IMR-90 (cell line): Measurements from ENCODE around the gene ELFN2. TPM values are rescaled to one million over a fixed set of nuclear protein-coding genes. Genes with fewer than 3 reads are reported as not detected.

Experiments used
- ATAC-seq: fragments of 200-7000 bp; cut with Tn5 transposase; 2 replicates; pipeline ENCODE4 v1.9.1; 2020; ENCODE audit warnings: low read depth, mild to moderate bottlenecking, moderate library complexity
- BruUV-seq: library from RNA; stranded (reverse); fragments of 400-500 nt; replicated peaks from 2 replicates; lab custom pipeline; 2021; lab: Mats Ljungman, UMichigan
- CTCF ChIA-PET: fragments of 300-600 bp; formaldehyde crosslinking; extraction: SDS; loops from one replicate; lab custom pipeline; 2021; ENCODE audit warnings: antibody characterized with exemption; lab: Yijun Ruan, JAX
- POLR2A ChIA-PET: fragments of 300-600 bp; sonication (Branson Sonifier 250); formaldehyde crosslinking; loops from one replicate; lab custom pipeline; 2022; ENCODE audit warnings: antibody characterized with exemption; ENCODE audit not compliant: unreplicated experiment; lab: Charles Lee
- DNase-seq: peaks from one replicate; pipeline ENCODE4 v3.0.0; 2013
- H2AFZ ChIP-seq: replicated peaks from 2 replicates; pipeline ENCODE3; 2013; ENCODE audit warnings: low read length, mild to moderate bottlenecking; ENCODE audit not compliant: poor library complexity
- H2AK5ac ChIP-seq: 2 replicates; pipeline ENCODE4 v1.6.1; 2013; ENCODE audit warnings: low read depth, low read length, inconsistent platforms
- H2AK9ac ChIP-seq: replicated peaks from 2 replicates; pipeline ENCODE3; 2013; ENCODE audit warnings: mild to moderate bottlenecking, low read depth, low read length, moderate library complexity; ENCODE audit not compliant: poor library complexity
- H2BK120ac ChIP-seq: 2 replicates; pipeline ENCODE4 v1.6.1; 2013; ENCODE audit warnings: low read depth, low read length, inconsistent platforms
- H2BK15ac ChIP-seq: 3 replicates; pipeline ENCODE4 v1.6.1; 2013; ENCODE audit warnings: low read depth, low read length, inconsistent platforms
- H2BK20ac ChIP-seq: 2 replicates; pipeline ENCODE4 v1.6.1; 2013; ENCODE audit warnings: low read depth, mild to moderate bottlenecking, inconsistent platforms, low read length, moderate library complexity
- H2BK5ac ChIP-seq: 2 replicates; pipeline ENCODE4 v1.6.1; 2013; ENCODE audit warnings: mild to moderate bottlenecking, low read depth, low read length, inconsistent platforms; ENCODE audit not compliant: poor library complexity, severe bottlenecking
- H3K14ac ChIP-seq: replicated peaks from 2 replicates; pipeline ENCODE4 v1.6.1; 2013; ENCODE audit warnings: low read depth, low read length, inconsistent platforms
- H3K18ac ChIP-seq: 2 replicates; pipeline ENCODE4 v1.6.1; 2013; ENCODE audit warnings: low read depth, low read length, control low read depth
- H3K23ac ChIP-seq: 2 replicates; pipeline ENCODE4 v1.6.1; 2013; ENCODE audit warnings: low read depth, low read length, inconsistent platforms
- H3K27ac ChIP-seq: 2 replicates; pipeline ENCODE4 v1.5.1; 2013; ENCODE audit warnings: mild to moderate bottlenecking, control low read depth, low read length; ENCODE audit not compliant: insufficient read depth
- H3K27me3 ChIP-seq: 2 replicates; pipeline ENCODE4 v1.6.1; 2013; ENCODE audit warnings: low read length; ENCODE audit not compliant: control insufficient read depth, insufficient read depth
- H3K36me3 ChIP-seq: 2 replicates; pipeline ENCODE4 v1.6.1; 2013; ENCODE audit warnings: low read length, mixed read lengths; ENCODE audit not compliant: control insufficient read depth, insufficient read depth
- H3K4ac ChIP-seq: 2 replicates; pipeline ENCODE4 v1.6.1; 2013; ENCODE audit warnings: low read depth, low read length, inconsistent platforms
- H3K4me1 ChIP-seq: 2 replicates; pipeline ENCODE4 v1.6.1; 2013; ENCODE audit warnings: low read length, mixed read lengths; ENCODE audit not compliant: control insufficient read depth, insufficient read depth
- H3K4me2 ChIP-seq: 2 replicates; pipeline ENCODE4 v1.6.1; 2013; ENCODE audit warnings: low read depth, mild to moderate bottlenecking, control low read depth, low read length, moderate library complexity
- H3K4me3 ChIP-seq: 2 replicates; pipeline ENCODE4 v1.5.1; 2013; ENCODE audit warnings: low read depth, mild to moderate bottlenecking, control low read depth, low read length, moderate library complexity; ENCODE audit not compliant: insufficient read depth
- H3K56ac ChIP-seq: 2 replicates; pipeline ENCODE4 v1.6.1; 2013; ENCODE audit warnings: low read length, inconsistent platforms; ENCODE audit not compliant: insufficient read depth; ENCODE audit errors: extremely low read depth
- H3K79me1 ChIP-seq, 2 experiments: 2 replicates each; pipeline ENCODE4 v1.6.1; 2013; ENCODE audit warnings: low read length in 2 of 2, inconsistent platforms in 1 of 2, low read depth in 1 of 2
- H3K9ac ChIP-seq: 2 replicates; pipeline ENCODE4 v1.6.1; 2013; ENCODE audit warnings: low read depth, low read length, control low read depth
- H3K9me1 ChIP-seq: 2 replicates; pipeline ENCODE4 v1.6.1; 2013; ENCODE audit warnings: low read length, inconsistent platforms; ENCODE audit not compliant: insufficient read depth
- H3K9me3 ChIP-seq: 2 replicates; pipeline ENCODE4 v1.6.1; 2013; ENCODE audit warnings: low read length; ENCODE audit not compliant: control insufficient read depth, insufficient read depth
- H4K20me1 ChIP-seq: 2 replicates; pipeline ENCODE4 v1.6.1; 2013; ENCODE audit warnings: low read length, inconsistent platforms; ENCODE audit not compliant: insufficient read depth
- H4K5ac ChIP-seq: 2 replicates; pipeline ENCODE4 v1.6.1; 2013; ENCODE audit warnings: mild to moderate bottlenecking, low read depth, low read length, control low read depth
- H4K8ac ChIP-seq, 2 experiments: 2 replicates each; pipeline ENCODE4 v1.6.1; 2013; ENCODE audit warnings: low read depth in 2 of 2, low read length in 2 of 2, control low read depth in 1 of 2, inconsistent platforms in 1 of 2
- H4K91ac ChIP-seq: 2 replicates; pipeline ENCODE4 v1.6.1; 2013; ENCODE audit warnings: low read depth, low read length, inconsistent platforms; ENCODE audit not compliant: insufficient read depth
- BHLHE40 ChIP-seq: fragments of 150-350 bp; IDR thresholded peaks from 2 replicates; pipeline ENCODE4 v1.6.1; 2016; ENCODE audit warnings: mild to moderate bottlenecking, low read depth, low read length
- ELK1 ChIP-seq: fragments of 150-350 bp; IDR thresholded peaks from 2 replicates; pipeline ENCODE4 v1.6.1; 2016; ENCODE audit warnings: low read depth, mild to moderate bottlenecking, low read length, moderate library complexity, borderline replicate concordance
- MAZ ChIP-seq: IDR thresholded peaks from 2 replicates; pipeline ENCODE4 v1.6.1; 2012; ENCODE audit warnings: low read depth, mild to moderate bottlenecking, low read length, improper control_type of control experiment, moderate library complexity, borderline replicate concordance
- NFE2L2 ChIP-seq: fragments of 150-350 bp; IDR thresholded peaks from 2 replicates; pipeline ENCODE4 v1.6.1; 2016; ENCODE audit warnings: low read depth, mild to moderate bottlenecking, low read length
- RAD21 ChIP-seq: IDR thresholded peaks from 2 replicates; pipeline ENCODE4 v1.6.1; 2012; ENCODE audit warnings: low read length, improper control_type of control experiment
- RCOR1 ChIP-seq: IDR thresholded peaks from 2 replicates; pipeline ENCODE4 v1.6.1; 2012; ENCODE audit warnings: mild to moderate bottlenecking, low read length, improper control_type of control experiment; ENCODE audit not compliant: insufficient replicate concordance
- RFX5 ChIP-seq: IDR thresholded peaks from 2 replicates; pipeline ENCODE4 v1.8.0; 2012; ENCODE audit warnings: low read depth, mild to moderate bottlenecking, low read length, moderate library complexity
- WGBS, 2 experiments: methylation state at CpG; one replicate each; pipeline versions ENCODE4 v1.1.5 to v1.1.7; 2013; ENCODE audit warnings: missing lambda C conversion rate in 2 of 2; ENCODE audit not compliant: insufficient read length in 1 of 2; ENCODE audit errors: extremely low coverage in 2 of 2; 5-methylcytosine and 5-hydroxymethylcytosine counted together
- dilution Hi-C: fragments of 300-500 bp; cut with HindIII; formaldehyde crosslinking; loops from one replicate; pipeline ENCODE4 v1.14.3; 2018; ENCODE audit warnings: low sequenced_read_pairs; ENCODE audit not compliant: unreplicated experiment
- in situ Hi-C: fragments of 300-500 bp; cut with MboI; formaldehyde crosslinking; loops from 3 replicates; pipeline ENCODE4 v1.14.3; 2019; ENCODE audit warnings: low sequenced_read_pairs, inconsistent platforms, mixed read lengths
- intact Hi-C: fragments of 100-400 bp; cut with micrococcal nuclease; formaldehyde crosslinking; loops from 2 replicates; pipeline ENCODE4 v1.10.0; 2022
- polyA plus RNA-seq, 3 experiments: library from polyadenylated mRNA; depleted of rRNA; stranded (reverse); fragments of >200 nt; gene quantifications; 2 replicates each; pipeline ENCODE4 v1.2.3, GENCODE V29; 2012; ENCODE audit warnings: low replicate concordance in 1 of 3
- total RNA-seq: library from RNA; depleted of rRNA; stranded (reverse); fragments of >200 nt; gene quantifications from 2 replicates; pipeline ENCODE4 v1.2.3, GENCODE V29; 2012

The ELFN2 gene
- total and polyA plus RNA-seq, 2 of the 4 experiments (the other 2 are of a cell fraction): 0.72 to 5.0 TPM

- no TSS peak for BruUV-seq
These were observed 38.7 kb downstream of the ELFN2 start for GRCh38 chr22:37388538-37388937.

More at GRCh38 chr22:37388538-37388937, 38.7 kb downstream of the ELFN2 start:
- Histone ChIP-seq H3K27me3 (no peaks in the 10 kb centered on the region; the same call in 1 of the 2 replicates), H2BK120ac (no peak overlapping the region), H3K4me2 (no peak overlapping the region), H2BK15ac (no peak overlapping the region), H4K91ac (no peak overlapping the region), H3K18ac (no peak overlapping the region), H2AK9ac (no peak overlapping the region), H4K20me1 (peaks cover 5% of the 10 kb centered on the region; the same call in 1 of the 2 replicates), H3K56ac (no peak overlapping the region), H3K27ac (no peak overlapping the region), H3K79me1 (0 out of 4 replicates have a peak, but pooled peaks cover 0 to 5% of the 10 kb centered on the region in 2 experiments), H2BK5ac (no peak overlapping the region), H3K9me3 (no peaks in the 10 kb centered on the region), H3K36me3 (no peaks in the 10 kb centered on the region), H3K9ac (no peak overlapping the region), H4K5ac (no peak overlapping the region), H3K4me1 (no peaks in the 10 kb centered on the region), H3K9me1 (no peaks in the 10 kb centered on the region), H3K23ac (no peak overlapping the region), H2BK20ac (no peak overlapping the region), H3K4ac (no peak overlapping the region), H4K8ac (no peak overlapping the region), H2AK5ac (no peak overlapping the region), H3K14ac (no peak overlapping the region), H2AFZ (no peak overlapping the region), H3K4me3 (no peak overlapping the region)
- in situ Hi-C loops (no loop called here), dilution Hi-C loops (no loop called here), intact Hi-C loops (no loop called here)
- TF ChIP-seq BHLHE40 (no peak), RFX5 (no peak), RCOR1 (no peak), ELK1 (no peak), NFE2L2 (no peak), RAD21 (no peak), MAZ (no peak)
- ChIA-PET POLR2A (no interaction called here), CTCF (no interaction called here)
- DNase-seq (no peak), ATAC-seq (no peak)
- no CpG with 5 or more reads among the region's 4 CpGs for WGBS, 2 experiments
